ENCODE measurements around the gene GID8. TPM values are rescaled to one million over a fixed set of nuclear protein-coding genes. Genes with fewer than 3 reads are reported as not detected.
A peak's percentile ranks its signal among the peaks of the same experiment; 100 is the strongest.

Gene GID8
- 10 to 100 TPM; 51.7 to 59.9 (median 57.3) TPM for polyA plus RNA-seq (ENCODE audit: insufficient read length in 3 of 3)
- long read RNA-seq, donor 1, full-length matches to known transcripts = 26 of 81 reads
- long read RNA-seq, donor 1, partial matches to known transcripts = 55 of 81 reads
- long read RNA-seq, donor 1, other reads (novel, unspliced or antisense) = 0 of 81 reads
- long read RNA-seq, donor 2, full-length matches to known transcripts = 23 of 59 reads
- long read RNA-seq, donor 2, partial matches to known transcripts = 36 of 59 reads
- long read RNA-seq, donor 2, other reads (novel, unspliced or antisense) = 0 of 59 reads
- long read RNA-seq, donor 3, full-length matches to known transcripts = 23 of 23 reads
- long read RNA-seq, donor 3, partial matches to known transcripts = 0 of 23 reads
- long read RNA-seq, donor 3, other reads (novel, unspliced or antisense) = 0 of 23 reads
- long read RNA-seq, donor 4, full-length matches to known transcripts = 15 of 42 reads
- long read RNA-seq, donor 4, partial matches to known transcripts = 27 of 42 reads
- long read RNA-seq, donor 4, other reads (novel, unspliced or antisense) = 0 of 42 reads
- long read RNA-seq, donor 5, full-length matches to known transcripts = 20 of 44 reads
- long read RNA-seq, donor 5, partial matches to known transcripts = 24 of 44 reads
- long read RNA-seq, donor 5, other reads (novel, unspliced or antisense) = 0 of 44 reads
- long read RNA-seq, donor 6, full-length matches to known transcripts = 21 of 21 reads
- long read RNA-seq, donor 6, partial matches to known transcripts = 0 of 21 reads
- long read RNA-seq, donor 6, other reads (novel, unspliced or antisense) = 0 of 21 reads
- long read RNA-seq, donor 7, full-length matches to known transcripts = 40 of 85 reads
- long read RNA-seq, donor 7, partial matches to known transcripts = 45 of 85 reads
- long read RNA-seq, donor 7, other reads (novel, unspliced or antisense) = 0 of 85 reads
- long read RNA-seq, donor 8, full-length matches to known transcripts = 15 of 15 reads
- long read RNA-seq, donor 8, partial matches to known transcripts = 0 of 15 reads
- long read RNA-seq, donor 8, other reads (novel, unspliced or antisense) = 0 of 15 reads
- long read RNA-seq, donor 9, full-length matches to known transcripts = 32 of 32 reads
- long read RNA-seq, donor 9, partial matches to known transcripts = 0 of 32 reads
- long read RNA-seq, donor 9, other reads (novel, unspliced or antisense) = 0 of 32 reads
- long read RNA-seq, donor 10, full-length matches to known transcripts = 34 of 34 reads
- long read RNA-seq, donor 10, partial matches to known transcripts = 0 of 34 reads
- long read RNA-seq, donor 10, other reads (novel, unspliced or antisense) = 0 of 34 reads
- long read RNA-seq, donor 11, full-length matches to known transcripts = 31 of 75 reads
- long read RNA-seq, donor 11, partial matches to known transcripts = 44 of 75 reads
- long read RNA-seq, donor 11, other reads (novel, unspliced or antisense) = 0 of 75 reads
- long read RNA-seq, donor 12, full-length matches to known transcripts = 51 of 51 reads
- long read RNA-seq, donor 12, partial matches to known transcripts = 0 of 51 reads
- long read RNA-seq, donor 12, other reads (novel, unspliced or antisense) = 0 of 51 reads
- long read RNA-seq, donor 13, full-length matches to known transcripts = 15 of 53 reads
- long read RNA-seq, donor 13, partial matches to known transcripts = 38 of 53 reads
- long read RNA-seq, donor 13, other reads (novel, unspliced or antisense) = 0 of 53 reads
- long read RNA-seq, donor 14, full-length matches to known transcripts = 62 of 98 reads
- long read RNA-seq, donor 14, partial matches to known transcripts = 36 of 98 reads
- long read RNA-seq, donor 14, other reads (novel, unspliced or antisense) = 0 of 98 reads
- long read RNA-seq, donor 15, full-length matches to known transcripts = 30 of 30 reads
- long read RNA-seq, donor 15, partial matches to known transcripts = 0 of 30 reads
- long read RNA-seq, donor 15, other reads (novel, unspliced or antisense) = 0 of 30 reads
- long read RNA-seq, donor 16, full-length matches to known transcripts = 35 of 35 reads
- long read RNA-seq, donor 16, partial matches to known transcripts = 0 of 35 reads
- long read RNA-seq, donor 16, other reads (novel, unspliced or antisense) = 0 of 35 reads

DNA sequence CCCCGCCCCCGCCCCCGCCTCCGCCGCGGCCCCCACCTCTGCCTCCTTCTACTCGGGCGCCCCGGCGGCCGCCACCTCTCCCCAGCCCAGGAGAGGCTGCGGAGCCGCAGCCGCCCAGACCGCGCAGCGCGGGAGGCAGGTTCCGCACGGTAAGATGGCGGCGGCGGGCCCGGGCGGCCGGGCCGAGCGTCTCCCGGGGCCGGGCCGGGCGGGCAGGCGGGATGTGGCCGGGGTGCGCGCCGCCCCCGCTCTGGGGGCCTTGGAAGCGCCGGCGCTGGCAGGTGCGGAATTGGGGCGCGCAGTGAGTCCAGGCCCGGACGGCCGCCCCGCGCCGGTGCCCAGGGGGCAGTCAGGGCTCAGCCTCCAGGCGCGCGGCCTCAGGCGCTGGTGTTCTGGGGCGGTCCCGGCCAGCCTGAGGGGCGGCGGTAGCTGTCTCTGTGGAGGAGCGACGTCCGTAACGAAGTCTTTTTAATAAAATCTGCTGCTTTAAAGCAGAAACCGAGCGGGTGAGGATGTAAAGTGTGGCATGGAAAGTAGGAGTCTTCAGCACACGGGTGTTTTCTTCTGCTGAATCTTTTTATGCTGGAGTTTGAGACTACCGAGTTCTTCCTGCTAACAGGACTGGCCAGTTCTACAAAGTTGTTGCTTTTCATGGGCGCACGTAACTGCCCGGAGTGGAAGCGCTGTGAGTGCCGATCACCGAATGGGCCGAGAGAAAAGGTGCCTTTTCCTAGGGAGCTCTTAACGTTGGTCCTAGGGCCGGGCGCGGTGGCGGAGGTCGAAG, at the start of gene GID8:
Gene GID8 (plus strand): TSS at position 43 of the 784 bp plus-strand sequence. CDS start 3,356 bp downstream, outside the sequence.
- peak; percentile 47 for DNase-seq

DNA sequence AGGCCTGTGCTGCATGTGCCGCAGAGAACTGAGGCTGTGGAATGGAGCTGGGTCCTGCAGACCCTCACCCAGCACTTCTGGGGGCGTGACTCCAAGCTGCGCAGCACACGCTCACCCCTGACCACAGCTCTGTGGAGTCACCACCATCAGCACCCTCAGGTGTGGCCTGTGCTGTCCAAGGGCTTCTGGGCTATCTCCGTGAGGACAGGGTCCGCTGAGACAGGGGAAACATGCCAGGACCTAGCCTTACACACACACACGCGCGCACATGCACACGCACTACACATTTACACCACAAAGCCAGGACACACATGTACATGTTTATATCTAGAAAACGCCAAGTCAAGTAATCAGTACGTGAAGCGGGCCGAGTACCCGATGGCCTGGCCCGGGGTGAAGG, 49.5 kb upstream of the GID8 start:
- no peak for DNase-seq

DNA sequence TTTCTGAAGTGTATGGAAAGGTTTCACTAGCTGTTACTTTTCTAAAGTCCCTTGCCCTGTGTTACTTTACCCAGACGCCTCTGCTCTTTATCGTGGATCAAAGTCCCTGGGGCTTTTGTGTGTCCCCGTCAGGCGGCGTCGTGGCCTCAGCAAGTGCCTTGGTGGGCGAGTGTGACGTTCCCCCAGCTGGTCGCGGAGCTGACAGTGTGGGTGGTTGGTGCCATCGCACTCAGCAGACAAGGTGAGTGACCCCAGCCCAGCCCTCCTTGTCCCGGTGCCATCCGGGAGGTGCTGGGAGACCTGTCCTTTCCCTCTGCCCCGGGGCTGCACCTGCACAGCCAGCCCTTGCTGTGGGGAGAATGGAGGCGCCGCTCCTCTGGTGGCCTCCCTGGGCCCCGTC, 49.0 kb upstream of the GID8 start:
- no peak for DNase-seq

DNA sequence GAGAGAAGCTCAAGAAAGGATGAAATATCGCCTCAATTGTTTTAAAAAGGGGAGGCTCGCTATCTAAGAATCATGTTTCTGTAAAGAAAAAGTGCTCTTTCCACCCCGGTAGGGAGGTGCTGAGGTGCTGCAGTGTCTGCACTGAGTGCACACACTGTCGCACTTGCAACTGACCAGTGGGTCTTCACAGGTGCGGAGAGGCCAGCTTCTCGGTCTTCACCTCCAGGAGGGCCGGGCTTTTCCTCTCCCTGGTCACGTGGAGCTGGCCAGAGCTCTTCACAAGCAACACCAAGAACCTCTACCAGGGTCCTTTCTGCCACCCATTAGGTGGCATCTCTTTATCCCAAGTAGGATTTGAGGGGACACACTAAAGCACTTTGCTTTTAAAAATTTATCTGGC, 48.5 kb upstream of the GID8 start:
- DNase-seq = no peak

DNA sequence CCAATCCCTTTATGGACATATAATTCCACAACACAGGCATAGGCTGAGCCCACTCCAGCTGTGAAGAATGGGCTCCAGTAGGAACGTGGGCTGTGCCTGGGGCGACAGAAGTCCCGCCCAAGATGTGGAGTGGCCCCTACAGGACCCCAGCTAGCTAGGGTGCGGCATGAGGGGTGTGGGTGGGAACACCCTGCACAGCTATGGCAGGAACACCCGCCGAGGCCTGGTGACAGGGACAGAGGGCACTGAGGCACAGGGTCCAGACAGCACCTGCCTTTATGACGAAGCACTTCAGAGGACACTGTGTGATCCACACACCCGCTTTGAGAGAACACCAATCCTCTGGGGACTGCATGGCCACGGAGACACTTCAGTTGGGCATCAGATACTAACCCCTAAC, 48.1 kb upstream of the GID8 start:
- no peak for DNase-seq

DNA sequence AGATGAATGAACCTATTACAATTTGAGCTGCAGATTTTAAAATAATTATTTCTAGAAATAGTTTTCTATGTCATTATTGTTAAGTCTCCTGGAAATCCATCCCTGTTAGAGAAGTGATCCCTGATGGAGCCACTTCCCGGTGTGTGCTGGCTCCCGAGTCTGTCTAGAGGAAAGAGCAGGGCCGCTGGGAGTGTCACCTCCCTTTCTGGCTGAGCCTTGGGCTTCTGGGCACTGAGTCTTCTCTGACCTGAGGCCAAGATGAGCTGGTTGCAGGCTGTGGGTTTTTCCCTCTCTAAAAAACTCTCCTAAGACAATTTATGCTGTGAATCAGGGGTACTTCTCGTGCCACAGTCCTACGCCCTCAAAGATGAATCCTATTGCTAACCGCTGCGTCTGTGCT, 47.5 kb upstream of the GID8 start:
- DNase-seq = no peak

DNA sequence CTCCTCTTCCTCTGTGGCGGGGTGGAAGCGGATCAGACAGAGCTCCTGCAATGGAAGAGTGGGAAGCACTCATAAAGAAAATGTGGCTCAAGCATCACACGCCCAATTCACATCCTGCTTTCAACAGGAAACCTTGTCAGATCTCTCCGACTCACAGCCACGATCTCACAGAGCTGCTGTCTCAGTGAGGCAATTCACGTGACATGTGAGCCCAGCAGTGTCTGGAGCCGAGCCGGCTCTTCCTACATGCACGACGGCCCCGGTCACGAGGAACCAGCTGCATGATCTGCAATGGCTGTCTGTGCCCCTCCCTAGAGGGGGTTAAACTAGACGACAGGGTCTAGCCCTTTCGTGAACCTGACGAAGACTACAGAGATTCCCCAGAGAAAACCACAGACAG, 46.8 kb upstream of the GID8 start:
- DNase-seq = no peak

DNA sequence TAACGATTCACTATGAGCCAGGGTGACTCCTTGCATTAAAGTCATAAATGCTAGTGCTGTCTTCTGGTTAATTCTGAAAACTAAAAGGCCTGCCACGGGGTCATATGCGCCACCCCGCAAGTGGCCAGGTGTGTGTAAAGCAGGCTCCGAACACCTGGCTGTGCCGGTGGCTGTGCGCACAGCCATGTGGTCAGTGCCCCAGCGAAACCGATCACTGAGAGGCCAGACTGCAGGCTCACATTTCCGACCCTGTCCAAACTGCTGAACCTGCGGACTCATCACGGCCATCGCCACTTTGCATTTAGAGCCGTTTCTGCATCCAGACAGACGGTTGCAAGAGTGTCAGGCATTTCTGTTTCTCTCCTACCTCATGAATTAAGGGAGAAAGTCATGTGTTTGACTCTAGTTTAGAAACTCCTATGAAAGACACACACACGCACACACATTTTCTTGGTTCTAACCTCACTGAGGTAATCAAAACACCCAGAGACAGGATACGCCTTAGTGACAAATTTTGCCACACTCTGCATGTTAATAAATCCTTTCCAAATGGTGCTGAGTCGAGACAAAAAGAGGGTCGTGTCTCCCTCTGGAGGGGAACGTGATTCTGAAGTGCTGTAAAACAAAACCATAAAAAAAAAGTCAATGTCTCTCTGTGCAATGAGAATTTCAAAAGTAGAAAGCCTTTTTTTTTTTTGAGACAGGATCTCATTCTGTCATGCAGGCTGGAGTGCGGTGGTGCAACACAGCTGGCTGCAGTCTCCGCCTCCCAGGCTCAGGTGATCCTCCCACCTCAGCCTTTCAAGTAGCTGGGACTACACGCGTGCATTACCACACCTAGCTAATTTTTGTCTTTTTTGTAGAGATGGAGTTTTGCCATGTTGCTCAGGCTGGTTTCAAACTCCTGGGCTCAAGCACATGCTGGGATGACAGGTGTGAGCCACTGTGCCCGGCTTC, 45.3 kb upstream of the GID8 start:
- no peak for DNase-seq

DNA sequence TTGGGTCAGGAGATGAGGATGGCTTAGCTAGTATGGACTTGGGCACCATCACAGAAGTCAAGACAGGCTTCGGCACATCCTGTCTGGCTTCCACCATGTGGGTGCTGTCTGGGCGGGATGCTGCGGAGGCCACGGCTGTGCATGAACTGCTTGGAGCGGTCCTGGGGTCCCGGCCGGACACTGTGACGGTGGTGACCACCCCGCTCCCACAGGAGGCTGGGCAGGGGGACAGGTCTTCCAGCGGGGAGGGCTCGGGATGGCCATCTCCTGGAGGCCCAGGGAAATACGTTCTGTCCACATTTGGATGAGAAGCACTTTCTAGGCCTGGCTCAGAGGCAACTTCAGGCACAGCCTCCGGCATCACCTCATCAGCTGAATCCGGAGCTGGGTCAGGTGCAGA, 44.2 kb upstream of the GID8 start:
- no peak for DNase-seq

DNA sequence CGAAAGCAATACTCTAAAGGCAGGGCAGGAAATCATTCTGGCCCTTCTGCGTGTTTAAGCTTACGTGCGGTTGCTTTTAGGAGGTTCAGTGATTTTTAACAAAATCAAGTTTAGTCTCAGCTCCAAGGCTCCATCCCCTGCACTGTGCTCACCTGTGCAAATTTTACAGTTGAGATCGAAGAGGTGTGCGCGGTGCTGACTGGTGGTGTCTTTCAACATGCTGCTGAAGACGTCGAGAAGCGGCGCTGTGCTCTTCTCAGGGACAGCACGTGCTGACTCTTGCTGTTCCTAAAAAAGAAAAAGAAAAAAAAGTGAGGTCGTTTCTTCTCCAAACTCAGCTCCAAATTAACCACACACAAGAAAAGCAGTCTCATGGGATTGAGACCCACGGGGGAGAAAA, 43.7 kb upstream of the GID8 start:
- no peak for DNase-seq

DNA sequence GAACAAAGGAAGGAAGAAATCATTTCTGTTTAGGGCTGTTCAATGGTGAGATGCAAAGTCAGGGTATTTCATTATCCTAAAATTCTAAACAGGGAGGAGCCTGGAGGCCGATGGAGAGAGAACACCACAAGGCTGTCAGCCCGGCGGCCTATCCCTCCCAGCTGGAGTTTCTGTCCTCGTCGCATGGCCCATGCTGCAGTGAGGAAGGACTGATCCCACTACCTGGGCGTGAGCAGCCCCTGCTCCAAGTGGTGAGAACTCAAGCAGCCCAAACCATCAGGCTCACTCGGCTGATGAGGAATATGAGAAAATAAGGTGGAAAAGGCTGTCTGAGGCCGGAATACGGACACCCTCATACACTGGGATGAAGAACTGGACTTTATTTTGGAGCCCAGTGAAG, 42.4 kb upstream of the GID8 start:
- no peak for DNase-seq

DNA sequence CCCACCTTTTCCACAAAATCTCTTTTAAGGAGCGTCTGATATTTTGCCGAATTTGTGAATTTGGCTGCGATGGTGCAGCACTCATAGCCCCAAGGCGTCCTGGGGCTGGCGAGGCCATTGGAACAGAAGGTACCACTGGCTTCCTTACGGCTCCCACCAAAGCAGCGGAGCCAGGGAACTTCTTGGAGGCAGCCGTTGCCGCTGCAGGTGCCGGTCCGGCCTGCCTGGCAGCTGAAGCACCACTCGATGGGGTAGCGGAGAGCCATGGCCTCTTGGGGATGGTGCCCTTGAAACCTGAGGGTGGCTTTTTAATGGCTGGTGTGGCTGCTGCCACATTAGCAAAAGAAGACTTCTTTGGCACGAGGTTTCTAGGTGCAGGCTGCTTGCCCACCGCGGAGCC, 41.4 kb upstream of the GID8 start:
- no peak for DNase-seq

DNA sequence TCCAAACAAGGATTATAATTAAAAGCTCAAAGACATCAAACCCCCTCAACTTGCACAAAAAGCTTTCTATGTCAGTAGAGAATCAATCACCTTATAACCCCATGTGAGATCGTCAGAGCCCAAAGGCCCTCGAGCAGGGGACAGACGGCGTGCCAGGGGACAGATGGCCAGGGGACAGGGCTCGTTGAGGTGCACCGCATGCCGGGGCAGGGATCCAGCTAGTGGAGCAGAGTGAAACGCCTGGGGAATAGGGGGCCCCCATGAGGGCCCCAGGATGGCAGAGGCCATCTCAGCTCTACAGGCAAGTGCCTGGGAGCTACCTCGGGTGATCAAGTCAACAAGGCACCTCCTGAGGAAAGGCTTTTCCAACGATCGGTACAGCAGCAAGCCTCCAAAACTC, 40.3 kb upstream of the GID8 start:
- no peak for DNase-seq

DNA sequence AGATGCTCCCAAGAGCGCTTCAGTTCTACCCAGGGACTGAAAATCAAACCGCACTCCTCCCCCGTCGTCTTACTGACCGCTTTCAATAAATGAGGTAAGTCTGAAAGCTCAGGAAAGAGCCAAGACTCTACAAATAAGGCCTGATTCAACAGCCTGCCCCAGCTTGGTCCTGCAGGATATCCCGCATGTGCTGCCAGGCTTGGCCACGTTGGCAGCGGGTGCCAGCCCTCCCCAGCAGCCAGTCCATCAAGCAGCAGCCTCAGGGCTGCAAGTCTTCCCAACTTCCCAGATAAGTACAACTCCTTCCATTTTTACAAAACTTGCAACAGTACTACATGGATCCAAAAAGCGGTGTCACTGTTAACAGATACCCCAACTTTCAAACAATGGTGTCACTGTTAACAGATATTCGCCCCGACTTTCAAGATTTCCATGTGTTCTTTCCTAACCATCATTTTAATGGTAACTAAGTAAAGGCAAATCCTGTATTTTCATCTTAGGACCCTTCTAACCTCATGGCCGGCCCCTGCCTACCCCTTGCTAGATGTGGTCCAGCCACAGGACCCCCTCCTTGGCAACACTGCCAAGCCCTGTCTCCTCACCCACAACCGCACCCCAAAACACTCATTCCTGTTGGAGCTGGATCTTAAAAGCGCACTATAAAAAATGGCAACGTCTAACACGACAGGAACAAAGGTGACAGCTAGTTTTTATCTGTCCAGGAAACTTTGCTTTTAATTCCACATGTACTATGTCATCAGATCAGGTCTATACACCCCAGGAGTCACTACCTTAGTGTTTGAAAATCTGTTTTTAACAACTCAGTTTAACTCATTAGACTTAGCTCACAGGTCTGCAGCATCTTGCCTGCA, 39.6 kb upstream of the GID8 start:
- no peak for DNase-seq

DNA sequence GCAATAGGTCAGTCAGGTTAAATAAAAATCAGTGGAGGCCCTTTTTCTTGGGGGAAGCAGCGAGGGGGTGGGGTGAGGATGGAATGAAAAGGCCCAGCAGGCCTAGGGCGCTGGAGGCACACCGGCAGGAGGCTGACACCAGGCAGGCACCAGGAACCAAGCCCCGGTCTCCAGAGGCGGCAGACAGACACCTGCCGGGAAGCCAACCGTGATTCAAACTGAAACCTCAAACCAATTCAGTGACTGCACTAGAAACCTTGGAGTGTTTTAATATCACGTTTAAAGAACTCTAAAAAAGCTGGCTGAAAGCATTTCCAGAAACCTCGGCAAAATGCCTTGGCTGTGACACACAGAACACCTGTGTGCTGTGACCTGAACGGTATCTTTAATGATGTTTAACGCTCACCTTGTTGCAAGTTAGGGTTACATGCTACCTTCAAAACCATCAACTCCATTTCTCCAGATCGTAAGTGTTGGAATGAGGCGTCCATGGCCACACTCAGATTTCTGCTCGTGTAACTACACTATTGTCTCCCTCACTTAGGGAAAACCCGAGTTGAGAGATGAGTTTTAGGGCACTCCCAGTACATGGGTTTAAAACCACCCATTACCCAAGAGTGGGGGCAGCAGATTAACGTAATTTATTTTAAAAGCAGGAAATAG, 38.8 kb upstream of the GID8 start:
- no peak for DNase-seq

DNA sequence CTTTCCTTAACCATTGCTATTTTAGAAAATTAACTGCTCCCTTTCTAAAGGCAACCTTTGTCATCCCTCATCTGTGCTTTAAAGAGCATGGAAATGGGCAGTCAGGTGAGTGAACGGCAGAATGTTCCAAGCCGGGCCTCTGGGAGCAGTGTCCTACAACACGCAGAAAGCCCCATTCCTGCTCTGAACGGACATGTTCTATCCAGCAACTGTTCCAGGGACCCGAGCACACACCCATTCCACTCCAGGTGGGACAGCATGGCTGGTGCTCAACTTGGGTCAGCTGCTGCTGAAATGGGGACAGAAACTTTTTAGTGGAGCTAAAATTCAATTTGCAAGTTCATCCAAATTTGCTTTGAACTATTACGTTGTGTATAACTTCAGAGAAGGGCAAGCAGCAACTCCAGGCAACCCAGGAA, 38.3 kb upstream of the GID8 start:
- no peak for DNase-seq
